K562 (cell line): ENCODE measurements around the gene BEST1. TPM values are rescaled to one million over a fixed set of nuclear protein-coding genes. Genes with fewer than 3 reads are reported as not detected.

Experiments used
- ARID2 ChIP-seq: fragments of 450-650 bp; IDR thresholded peaks from 2 replicates; pipeline ENCODE4 v1.6.1; 2017; ENCODE audit warnings: antibody characterized with exemption, mild to moderate bottlenecking
- ATF1 ChIP-seq, 2 experiments: fragments of 450-650 bp in 1 of 2; IDR thresholded peaks; 2 replicates each; pipeline ENCODE4 v1.6.1; 2016; ENCODE audit warnings: missing compliant biosample characterization in 1 of 2, missing genetic modification characterization in 1 of 2
- CBX2 ChIP-seq: fragments of 200-600 bp; sonication (generic); IDR thresholded peaks from one replicate; pipeline ENCODE4 v1.6.1; 2012; ENCODE audit warnings: mild to moderate bottlenecking, low read length, inconsistent platforms; ENCODE audit not compliant: insufficient read depth, poor library complexity, severe bottlenecking
- DPF2 ChIP-seq: fragments of 450-650 bp; IDR thresholded peaks from 2 replicates; pipeline ENCODE4 v1.6.1; 2016
- EP400 ChIP-seq: fragments of 450-650 bp; IDR thresholded peaks from 2 replicates; pipeline ENCODE4 v1.6.1; 2017; ENCODE audit warnings: antibody characterized with exemption, mild to moderate bottlenecking, moderate library complexity
- HINFP ChIP-seq: fragments of 450-650 bp; conservative IDR thresholded peaks from 2 replicates; pipeline ENCODE4 v1.6.1; 2016; ENCODE audit warnings: missing genetic modification characterization, low read depth, mild to moderate bottlenecking, control low read depth, missing compliant biosample characterization
- KDM2B ChIP-seq: fragments of 250-450 bp; sonication (Bioruptor Pico); IDR thresholded peaks from 2 replicates; pipeline ENCODE4 v1.8.0; 2021; ENCODE audit warnings: mild to moderate bottlenecking, moderate library complexity
- KLF6 ChIP-seq: fragments of 250-450 bp; sonication (Bioruptor Pico); IDR thresholded peaks from 2 replicates; pipeline ENCODE4 v1.4.0; 2020; ENCODE audit warnings: mild to moderate bottlenecking, moderate library complexity, borderline replicate concordance
- MAZ ChIP-seq, 2 experiments: fragments of 450-650 bp in 1 of 2; sonication (generic) in 1 of 2; formaldehyde crosslinking; IDR thresholded peaks in 1 of 2; conservative IDR thresholded peaks in 1 of 2; 2 replicates each; pipeline versions ENCODE4 v1.4.0 to v1.5.0; 2020; ENCODE audit warnings: mild to moderate bottlenecking in 1 of 2, missing genetic modification reagents in 1 of 2
- MTA3 ChIP-seq: fragments of 450-650 bp; formaldehyde crosslinking; IDR thresholded peaks from 2 replicates; pipeline ENCODE4 v1.6.1; 2017; ENCODE audit warnings: mild to moderate bottlenecking, borderline replicate concordance
- PML ChIP-seq: IDR thresholded peaks from 2 replicates; pipeline ENCODE4 v1.6.1; 2012; ENCODE audit warnings: low read length, inconsistent platforms
- PRMT5 ChIP-seq: sonication (generic); formaldehyde crosslinking; IDR thresholded peaks from 2 replicates; pipeline ENCODE4 v1.5.0; 2020; ENCODE audit warnings: missing genetic modification reagents
- SIN3B ChIP-seq: fragments of 450-650 bp; IDR thresholded peaks from 2 replicates; pipeline ENCODE4 v1.6.1; 2017; ENCODE audit warnings: low read depth, mild to moderate bottlenecking, moderate library complexity
- SNIP1 ChIP-seq: fragments of 450-650 bp; IDR thresholded peaks from 2 replicates; pipeline ENCODE4 v1.7.1; 2017; ENCODE audit warnings: low read depth, mild to moderate bottlenecking
- SRSF7 ChIP-seq: fragments of 200-400 bp; formaldehyde crosslinking; optimal IDR thresholded peaks from 2 replicates; pipeline ENCODE3; 2017; ENCODE audit warnings: mild to moderate bottlenecking, low read depth, low read length
- TCFL5 ChIP-seq: fragments of 250-450 bp; sonication (Bioruptor Pico); conservative IDR thresholded peaks from 2 replicates; pipeline ENCODE4 v1.6.1; 2021; ENCODE audit warnings: mild to moderate bottlenecking, moderate library complexity, matching md5 sums
- TEAD1 ChIP-seq, 2 experiments: fragments of 450-650 bp in 1 of 2; sonication (generic) in 1 of 2; formaldehyde crosslinking; IDR thresholded peaks; 2 replicates each; pipeline versions ENCODE4 v1.4.0 to v1.8.0; 2020 to 2022; ENCODE audit warnings: mild to moderate bottlenecking in 2 of 2, missing genetic modification reagents in 1 of 2
- U2AF1 ChIP-seq: fragments of 200-400 bp; formaldehyde crosslinking; optimal IDR thresholded peaks from 2 replicates; pipeline ENCODE3; 2017; ENCODE audit warnings: mild to moderate bottlenecking, low read depth, low read length, moderate library complexity
- ZNF174 ChIP-seq: fragments of 250-450 bp; sonication (Bioruptor Pico); IDR thresholded peaks from 2 replicates; pipeline ENCODE4 v1.4.0; 2020; ENCODE audit warnings: mild to moderate bottlenecking
- ZNF408 ChIP-seq: fragments of 250-450 bp; sonication (Bioruptor Pico); IDR thresholded peaks from 2 replicates; pipeline ENCODE4 v1.4.0; 2020; ENCODE audit warnings: low read depth, mild to moderate bottlenecking, moderate library complexity
- ZNF707 ChIP-seq: fragments of 250-450 bp; sonication (Bioruptor Pico); conservative IDR thresholded peaks from 2 replicates; pipeline ENCODE4 v1.8.0; 2022; ENCODE audit warnings: inconsistent platforms, mild to moderate bottlenecking, moderate library complexity
- polyA plus RNA-seq, 8 experiments: library from polyadenylated mRNA; depleted of rRNA in 4 of 8; stranded (reverse) in 5 of 8; unstranded in 3 of 8; fragments of >200 nt; fragmentation: Nextera tagmentation in 2 of 8; fragmentation: Illumina TruSeq in 1 of 8; extraction: Ambion mirVana in 2 of 8; extraction: Trizol in 1 of 8; gene quantifications; 2 replicates each; pipeline versions ENCODE4 v1.2.1 to v1.2.3, GENCODE V29; 2011 to 2014; ENCODE audit warnings: inconsistent platforms in 1 of 8, missing spikeins in 1 of 8
- total RNA-seq, 7 experiments: library from RNA; depleted of rRNA in 6 of 7; stranded (reverse); fragments of >200 nt in 6 of 7; fragmentation: Illumina TruSeq in 2 of 7; extraction: Trizol in 2 of 7; gene quantifications; 2 replicates each; pipeline versions ENCODE4 v1.2.1 to v1.2.3, GENCODE V29; 2011 to 2021; ENCODE audit warnings: low replicate concordance in 1 of 7

The BEST1 gene
- total and polyA plus RNA-seq, 9 of the 15 experiments (the other 6 are each of a cell fraction or from before 2014, with no cell fraction given): 0.07 to 1.3 (median 0.40) TPM

- TF ChIP-seq ZNF408 (CRISPR knock-in tag): no peak
- no peak for TF ChIP-seq U2AF1
- TF ChIP-seq MTA3: peak; percentile 67; the same call in 1 of the 2 replicates
- peak; percentile 69 for TF ChIP-seq HINFP (tag)
- no peak for TF ChIP-seq SNIP1
- 0 out of 2 replicates have a peak, but pooled peaks have one; percentile 38 for TF ChIP-seq TCFL5 (CRISPR knock-in tag)
- TF ChIP-seq TEAD1 (CRISPR knock-in tag; IDR thresholded peaks at IDR 0.05): peak in 1 of 2 experiments; percentile 82; a peak in 3 of 4 replicates
- no peak for TF ChIP-seq KDM2B
- TF ChIP-seq ATF1 (CRISPR knock-in tag; IDR thresholded peaks at IDR 0.05): no peak
- peak; percentile 89 for TF ChIP-seq ATF1 (tag; IDR thresholded peaks at IDR 0.05)
- peak in 1 of 2 experiments; percentile 67; a peak in 2 of 4 replicates for TF ChIP-seq MAZ (CRISPR knock-in tag; conservative IDR thresholded peaks at IDR 0.05 in 1 of 2, IDR thresholded peaks at IDR 0.05 in 1 of 2)
- TF ChIP-seq PML: peak; percentile 65
- peak; percentile 76 for TF ChIP-seq DPF2
- TF ChIP-seq ZNF707 (CRISPR knock-in tag): no peak
- no peak for TF ChIP-seq ZNF174 (CRISPR knock-in tag)
- TF ChIP-seq ARID2: no peak
- TF ChIP-seq EP400: peak; percentile 89
- TF ChIP-seq KLF6: peak; percentile 82; the same call in 1 of the 2 replicates
- no peak for TF ChIP-seq CBX2
- no peak for TF ChIP-seq PRMT5 (CRISPR knock-in tag)
- TF ChIP-seq SIN3B: no peak
- TF ChIP-seq SRSF7: no peak
Observed at GRCh38 chr11:61949169-61950034, 749 bp upstream of the BEST1 start (continued).
